GM12878 (cell line): ENCODE data around the gene ARHGAP40. TPM values are rescaled to one million over a fixed set of nuclear protein-coding genes. Genes with fewer than 3 reads are reported as not detected.

Experiments used
- ATAC-seq: fragments of 200-7000 bp; cut with Tn5 transposase; 3 replicates; pipeline ENCODE4 v1.9.1; 2020; ENCODE audit warnings: mild to moderate bottlenecking, moderate library complexity
- BruUV-seq: library from RNA; stranded (reverse); fragments of 400-500 nt; replicated peaks from 2 replicates; lab custom pipeline; 2021; lab: Mats Ljungman, UMichigan
- CTCF ChIA-PET: fragments of 300-600 bp; sonication (Branson Sonifier 250); formaldehyde crosslinking; extraction: SDS; loops from one replicate; lab custom pipeline; 2021; ENCODE audit warnings: inconsistent platforms; lab: Yijun Ruan, JAX
- POLR2A ChIA-PET: fragments of 350-600 bp; formaldehyde crosslinking; extraction: SDS; loops from one replicate; lab custom pipeline; 2021; ENCODE audit warnings: inconsistent platforms; lab: Charles Lee
- RAD21 ChIA-PET: fragments of 300-600 bp; sonication (Branson Sonifier 250); formaldehyde crosslinking; loops from one replicate; lab custom pipeline; 2023; ENCODE audit warnings: antibody characterized with exemption; ENCODE audit not compliant: unreplicated experiment; lab: Charles Lee
- SMC1A ChIA-PET: fragments of 300-600 bp; sonication (Branson Sonifier 250); formaldehyde crosslinking; loops from one replicate; lab custom pipeline; 2023; ENCODE audit not compliant: unreplicated experiment, uncharacterized antibody; lab: Charles Lee
- DNase-seq: peaks from one replicate; pipeline ENCODE4 v3.0.0-alpha.2; 2011; ENCODE audit warnings: low read depth, low spot score
- FAIRE-seq: peaks from 3 replicates; lab custom pipeline; 2011; peaks lifted over from hg19 to GRCh38; lab: Jason Lieb, UNC
- H2AFZ ChIP-seq: 2 replicates; pipeline ENCODE4 v1.6.0; 2011; ENCODE audit warnings: low read depth, low read length, control low read depth; ENCODE audit not compliant: control insufficient read depth
- H3K27ac ChIP-seq: 2 replicates; pipeline ENCODE4 v1.5.1; 2011; ENCODE audit warnings: control low read depth; ENCODE audit not compliant: control insufficient read depth, insufficient read depth
- H3K27me3 ChIP-seq, 2 experiments: replicated peaks in 1 of 2; 2 replicates each; pipeline versions ENCODE4 v1.6.0 to v1.6.1; 2011; ENCODE audit warnings: low read length in 1 of 2; ENCODE audit not compliant: control insufficient read depth in 2 of 2, insufficient read depth in 2 of 2
- H3K36me3 ChIP-seq, 2 experiments: 2 replicates each; pipeline ENCODE4 v1.5.1; 2011; ENCODE audit warnings: low read length in 1 of 2; ENCODE audit not compliant: control insufficient read depth in 2 of 2, insufficient read depth in 2 of 2
- H3K4me1 ChIP-seq: 2 replicates; pipeline ENCODE4 v1.6.1; 2011; ENCODE audit warnings: mild to moderate bottlenecking, low read length, moderate library complexity, mixed read lengths; ENCODE audit not compliant: control insufficient read depth, insufficient read depth
- H3K4me2 ChIP-seq: 2 replicates; pipeline ENCODE4 v1.6.0; 2011; ENCODE audit warnings: control low read depth; ENCODE audit not compliant: control insufficient read depth, insufficient read depth
- H3K4me3 ChIP-seq: fragments of 200-600 bp; sonication (generic); 2 replicates; pipeline ENCODE4 v1.5.1; 2016
- H3K79me2 ChIP-seq: 2 replicates; pipeline ENCODE4 v1.6.0; 2011; ENCODE audit warnings: low read length; ENCODE audit not compliant: control insufficient read depth, insufficient read depth
- H3K9ac ChIP-seq: 2 replicates; pipeline ENCODE4 v1.8.0; 2011; ENCODE audit warnings: low read length, control low read depth, mixed read lengths; ENCODE audit not compliant: control insufficient read depth, insufficient read depth
- H3K9me3 ChIP-seq: replicated peaks from 3 replicates; pipeline ENCODE4 v1.5.1; 2011; ENCODE audit warnings: mild to moderate bottlenecking, low read length; ENCODE audit not compliant: control insufficient read depth, insufficient read depth
- H4K20me1 ChIP-seq: 2 replicates; pipeline ENCODE4 v1.6.0; 2011; ENCODE audit not compliant: control insufficient read depth, insufficient read depth
- CUX1 ChIP-seq: IDR thresholded peaks from 2 replicates; pipeline ENCODE4 v1.6.1; 2012; ENCODE audit warnings: improper control_type of control experiment, low read depth, low read length; ENCODE audit not compliant: insufficient replicate concordance
- EGR1 ChIP-seq, 2 experiments: IDR thresholded peaks; 1 replicate in 1 of 2; 2 replicates in 1 of 2; pipeline ENCODE4 v1.6.1; 2011 to 2012; ENCODE audit warnings: low read depth in 2 of 2, low read length in 2 of 2, borderline replicate concordance in 1 of 2, mild to moderate bottlenecking in 1 of 2, moderate library complexity in 1 of 2
- YY1 ChIP-seq: IDR thresholded peaks from 2 replicates; pipeline ENCODE4 v1.6.1; 2011; ENCODE audit warnings: low read depth, mild to moderate bottlenecking, low read length
- WGBS: methylation state at CpG from one replicate; pipeline ENCODE4 v1.1.6; 2016; ENCODE audit warnings: low lambda C conversion rate; ENCODE audit not compliant: insufficient replicate concordance, insufficient coverage; ENCODE audit errors: missing lambda C conversion rate; 5-methylcytosine and 5-hydroxymethylcytosine counted together
- in situ Hi-C: fragments of 300-500 bp; cut with MboI; formaldehyde crosslinking; loops from 9 replicates; pipeline ENCODE4 v1.14.3; 2018; ENCODE audit warnings: mixed read lengths
- intact Hi-C: fragments of 100-400 bp; cut with micrococcal nuclease; formaldehyde crosslinking; loops from one replicate; pipeline ENCODE4 v1.14.2; 2022; ENCODE audit not compliant: unreplicated experiment
- polyA plus RNA-seq, 11 experiments: library from polyadenylated mRNA; depleted of rRNA in 4 of 11; unstranded in 6 of 11; stranded (reverse) in 5 of 11; fragments of >200 nt; fragmentation: Nextera tagmentation in 4 of 11; fragmentation: Illumina TruSeq in 1 of 11; extraction: Ambion mirVana in 4 of 11; extraction: Trizol in 1 of 11; gene quantifications; 1 replicate in 1 of 11; 2 replicates in 10 of 11; pipeline versions ENCODE4 v1.2.1 to v1.2.3, GENCODE V29; 2011 to 2016; ENCODE audit warnings: inconsistent platforms in 2 of 11, missing spikeins in 2 of 11, low read depth in 1 of 11
- total RNA-seq, 4 experiments: library from RNA; depleted of rRNA in 3 of 4; stranded (reverse); fragments of >200 nt in 3 of 4; fragmentation: Illumina TruSeq in 1 of 4; extraction: Trizol in 1 of 4; gene quantifications; 2 replicates each; pipeline versions ENCODE4 v1.2.1 to v1.2.3, GENCODE V29; 2013 to 2021

ARHGAP40 gene
- total and polyA plus RNA-seq, 10 of the 15 experiments (the other 5 are each of a cell fraction or from before 2014, with no cell fraction given): 0.06 to 0.07 TPM; not detected in 8

GRCh38 chr20:38674092-38674764 is 72.6 kb downstream of the ARHGAP40 start:
- ATAC-seq (peak; percentile 79), FAIRE-seq (no peak), DNase-seq (no peak)
- peak overlapping the region; percentile 85 for H3K4me3 ChIP-seq
- intact Hi-C loops (no loop called here), in situ Hi-C loops (no loop called here)
- no peaks in the 10 kb centered on the region for H4K20me1 ChIP-seq
- H3K79me2 ChIP-seq: no peaks in the 10 kb centered on the region
- H2AFZ ChIP-seq: peak overlapping the region; percentile 76
- no TSS peak for BruUV-seq
- peaks cover 2 to 8% of the 10 kb centered on the region in 2 experiments; a peak in 3 of 4 replicates for H3K27me3 ChIP-seq
- ChIA-PET RAD21 (no interaction called here), SMC1A (no interaction called here), CTCF (no interaction called here), POLR2A (no interaction called here)
- TF ChIP-seq YY1: 0 out of 2 replicates have a peak, but pooled peaks have one; percentile 41
- no peak for TF ChIP-seq CUX1
- TF ChIP-seq EGR1 (IDR thresholded peaks at IDR 0.05; ENCODE audit: borderline replicate concordance in 1 of 2, low read depth in 2 of 2, low read length in 2 of 2): 0 out of 3 replicates have a peak, but pooled peaks of 1 of the 2 experiments have one; percentile 34
- 21% methylated on average over 53 of the region's 75 CpGs for WGBS
- no peak overlapping the region for H3K9ac ChIP-seq
- no peak overlapping the region for H3K27ac ChIP-seq
- peaks cover 4% of the 10 kb centered on the region; the same call in 1 of the 2 replicates for H3K4me1 ChIP-seq
- peak overlapping the region; percentile 78 for H3K4me2 ChIP-seq
- no peaks in the 10 kb centered on the region for H3K36me3 ChIP-seq
- no peaks in the 10 kb centered on the region; the same call in 2 of the 3 replicates for H3K9me3 ChIP-seq
